Sciatic nerve (tissue), 2 donors: ENCODE data around the gene TSNAX. TPM values are rescaled to one million over a fixed set of nuclear protein-coding genes. Genes with fewer than 3 reads are reported as not detected.
"Not testable (repeated sequence)": the region's sequence is repeated elsewhere in the genome, so short reads cannot be mapped to it uniquely, and the experiment has no call there.

Source experiments
- ATAC-seq: fragments of 200-7000 bp; cut with Tn5 transposase; one replicate; pipeline ENCODE4 v1.9.1; 2020; ENCODE audit warnings: mild to moderate bottlenecking, moderate library complexity
- DNase-seq: peaks from one replicate; pipeline ENCODE4 v3.0.0-alpha.2; 2020; ENCODE audit warnings: low spot score
- intact Hi-C: fragments of 100-400 bp; cut with DNase I; formaldehyde crosslinking; loops from one replicate; pipeline ENCODE4 v1.14.2; 2022
- total RNA-seq: library from RNA; stranded (reverse); fragmentation: NEBNext Ultra II Directional; extraction: Animal tissue kit (Norgen Biotek cat#: 25700); gene quantifications from one replicate; pipeline ENCODE4 v1.2.1, GENCODE V29; 2021
- donor health status: DM: no; HTN: no; CAD: no.
- donor health status: DM: no; HTN: no; CAD: no.

TSNAX gene
- total RNA-seq, 1 donor from 2014 or later = 41.6 TPM

- ATAC-seq (no peak), DNase-seq (no peak)
- intact Hi-C loops = no loop called here
Observed at GRCh38 chr1:231557411-231557810, 28.9 kb downstream of the TSNAX start.

GRCh38 chr1:231557898-231558707 is 29.6 kb downstream of the TSNAX start:
- intact Hi-C loops = no loop called here
- ATAC-seq (no peak), DNase-seq (no peak)

GRCh38 chr1:231558708-231559185 is 30.3 kb downstream of the TSNAX start:
- intact Hi-C loops = no loop called here
- ATAC-seq (no peak), DNase-seq (no peak)

GRCh38 chr1:231561647-231562383 is 33.3 kb downstream of the TSNAX start:
- DNase-seq (no peak), ATAC-seq (no peak)
- intact Hi-C loops = no loop called here

- intact Hi-C loops = no loop called here
- DNase-seq (no peak), ATAC-seq (no peak)
Observed at GRCh38 chr1:231563247-231563646, 34.8 kb downstream of the TSNAX start.

- intact Hi-C loops = no loop called here
Observed at GRCh38 chr1:231564373-231564772, 35.9 kb downstream of the TSNAX start.

GRCh38 chr1:231566496-231566895 is 38.0 kb downstream of the TSNAX start:
- no peak for ATAC-seq
- DNase-seq = no peak
- intact Hi-C loops = no loop called here

More at GRCh38 chr1:231564373-231564772, 35.9 kb downstream of the TSNAX start:
- DNase-seq (no peak), ATAC-seq (no peak)

GRCh38 chr1:231570262-231570661 is 41.8 kb downstream of the TSNAX start:
- ATAC-seq, intact Hi-C loops, DNase-seq: not testable (repeated sequence)

GRCh38 chr1:231571904-231572303 is 43.4 kb downstream of the TSNAX start:
- DNase-seq (no peak), ATAC-seq (no peak)

GRCh38 chr1:231575472-231575871 is 47.0 kb downstream of the TSNAX start:
- ATAC-seq = no peak
- no peak for DNase-seq
- intact Hi-C loops = no loop called here

More at GRCh38 chr1:231571904-231572303, 43.4 kb downstream of the TSNAX start:
- intact Hi-C loops = no loop called here

- intact Hi-C loops = no loop called here
- DNase-seq = no peak
- no peak for ATAC-seq
Observed at GRCh38 chr1:231576804-231577718, 48.6 kb downstream of the TSNAX start.

- intact Hi-C loops = no loop called here
- ATAC-seq (no peak), DNase-seq (no peak)
Observed at GRCh38 chr1:231580874-231581273, 52.4 kb downstream of the TSNAX start.

- intact Hi-C loops = no loop called here
- no peak for DNase-seq
- ATAC-seq = no peak
Observed at GRCh38 chr1:231581859-231582258, 53.4 kb downstream of the TSNAX start.

GRCh38 chr1:231583376-231583775 is 54.9 kb downstream of the TSNAX start:
- ATAC-seq (no peak), DNase-seq (no peak)
- intact Hi-C loops = no loop called here

- DNase-seq = no peak
- intact Hi-C loops = no loop called here
- ATAC-seq = no peak
Observed at GRCh38 chr1:231584117-231584516, 55.6 kb downstream of the TSNAX start.

GRCh38 chr1:231584921-231585320 is 56.5 kb downstream of the TSNAX start:
- intact Hi-C loops = no loop called here
- no peak for ATAC-seq
- no peak for DNase-seq

- intact Hi-C loops = no loop called here
- DNase-seq = peak; percentile 69
Observed at GRCh38 chr1:231590453-231591198, 62.2 kb downstream of the TSNAX start.

GRCh38 chr1:231591466-231591865 is 63.0 kb downstream of the TSNAX start:
- DNase-seq (no peak), ATAC-seq (no peak)
- intact Hi-C loops = no loop called here

More at GRCh38 chr1:231590453-231591198, 62.2 kb downstream of the TSNAX start:
- ATAC-seq = peak; percentile 82
